ENCODE data around the gene ANKRD10.

DNA sequence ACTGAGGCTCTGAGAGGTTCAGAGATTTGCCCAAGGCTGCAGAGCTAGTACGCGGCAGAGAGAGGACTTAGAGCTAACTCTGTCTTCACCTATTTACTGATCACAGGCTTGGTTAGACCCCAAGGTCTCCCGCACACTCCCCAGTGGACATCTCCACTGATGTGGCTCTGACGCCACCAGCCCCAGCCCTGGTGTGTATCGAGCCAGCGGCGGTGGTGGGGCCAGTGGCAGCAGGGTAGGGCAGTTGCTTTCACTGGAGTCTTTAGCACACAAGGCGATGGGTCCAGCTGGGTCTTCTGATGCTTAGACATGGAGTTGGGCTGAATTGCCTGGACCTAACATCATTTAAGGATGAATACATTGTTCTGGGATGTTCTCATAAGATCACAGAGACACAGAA lies 85.4 kb downstream of the ANKRD10 start:
- TF ChIP-seq, protein P1, sequence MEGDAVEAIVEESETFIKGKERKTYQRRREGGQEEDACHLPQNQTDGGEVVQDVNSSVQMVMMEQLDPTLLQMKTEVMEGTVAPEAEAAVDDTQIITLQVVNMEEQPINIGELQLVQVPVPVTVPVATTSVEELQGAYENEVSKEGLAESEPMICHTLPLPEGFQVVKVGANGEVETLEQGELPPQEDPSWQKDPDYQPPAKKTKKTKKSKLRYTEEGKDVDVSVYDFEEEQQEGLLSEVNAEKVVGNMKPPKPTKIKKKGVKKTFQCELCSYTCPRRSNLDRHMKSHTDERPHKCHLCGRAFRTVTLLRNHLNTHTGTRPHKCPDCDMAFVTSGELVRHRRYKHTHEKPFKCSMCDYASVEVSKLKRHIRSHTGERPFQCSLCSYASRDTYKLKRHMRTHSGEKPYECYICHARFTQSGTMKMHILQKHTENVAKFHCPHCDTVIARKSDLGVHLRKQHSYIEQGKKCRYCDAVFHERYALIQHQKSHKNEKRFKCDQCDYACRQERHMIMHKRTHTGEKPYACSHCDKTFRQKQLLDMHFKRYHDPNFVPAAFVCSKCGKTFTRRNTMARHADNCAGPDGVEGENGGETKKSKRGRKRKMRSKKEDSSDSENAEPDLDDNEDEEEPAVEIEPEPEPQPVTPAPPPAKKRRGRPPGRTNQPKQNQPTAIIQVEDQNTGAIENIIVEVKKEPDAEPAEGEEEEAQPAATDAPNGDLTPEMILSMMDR (IDR thresholded peaks at IDR 0.05) = no peak
- TF ChIP-seq POLR2A (IDR thresholded peaks at IDR 0.05) = no peak

Measured in Peyer's patch (tissue), 4 donors.